A549 treated with DMSO at 1 μM for 4 hours (cell line): ENCODE results near the gene LAMA5. TPM values are rescaled to one million over a fixed set of nuclear protein-coding genes. Genes with fewer than 3 reads are reported as not detected.

ENCODE experiments used
- total RNA-seq: library from RNA; stranded (reverse); fragments of 200-300 nt; extraction: Qiagen RNA extraction; gene quantifications from 5 replicates; pipeline ENCODE4 v1.2.3, GENCODE V29; 2022; ENCODE audit warnings: low read depth

The LAMA5 gene
- total RNA-seq = 250 to 425 TPM (median 380 TPM) in 5 replicates

GRCh38 chr20:62367136-62367632 lies at the start of gene LAMA5:
LAMA5 (minus strand) TSS chr20:62367312; CDS start chr20:62367245, 67 bp downstream.

GRCh38 chr20:62407221-62407992 lies 40.3 kb upstream of the LAMA5 start, which contains the start of gene CABLES2:
CABLES2 (minus strand) TSS chr20:62407285; CDS start chr20:62407276, 9 bp downstream.

GRCh38 chr20:62386383-62387218 lies 19.5 kb upstream of the LAMA5 start, which contains the start of gene RPS21:
RPS21 (plus strand) TSS chr20:62387103; CDS start chr20:62387339, 236 bp downstream.

GRCh38 chr20:62302341-62303061 lies 64.6 kb downstream of the LAMA5 start, which contains the start of gene ADRM1:
ADRM1 (plus strand) TSS chr20:62302997; CDS start chr20:62303569, 572 bp downstream.

Other genes starting within 250 kb of the LAMA5 start
- gene LSM14B, start 244.8 kb downstream of the LAMA5 start, total RNA-seq = 21.9 to 27.5 TPM (median 25.9 TPM) in 5 replicates
- gene PSMA7, start 223.9 kb downstream of the LAMA5 start, total RNA-seq = 500 to 593 TPM (median 554 TPM) in 5 replicates
- 8.1 to 10.6 TPM (median 9.4 TPM) in 5 replicates for gene SS18L1, start 223.5 kb downstream of the LAMA5 start, total RNA-seq
- 37.3 to 39.4 TPM (median 38.0 TPM) in 5 replicates for gene MTG2, start 184.3 kb downstream of the LAMA5 start, total RNA-seq
- gene HRH3, start 147.0 kb downstream of the LAMA5 start, total RNA-seq = not detected in 5 replicates
- gene OSBPL2, start 128.8 kb downstream of the LAMA5 start, total RNA-seq = 17.9 to 22.3 TPM (median 18.9 TPM) in 5 replicates
- 153 to 195 TPM (median 170 TPM) in 5 replicates for gene ADRM1, start 64.3 kb downstream of the LAMA5 start, total RNA-seq
- 2,494 to 3,216 TPM (median 2,696 TPM) in 5 replicates for gene RPS21, start 19.8 kb upstream of the LAMA5 start, total RNA-seq
- 4.1 to 5.9 TPM (median 4.7 TPM) in 5 replicates for gene CABLES2, start 40.0 kb upstream of the LAMA5 start, total RNA-seq
- gene RBBP8NL, start 60.2 kb upstream of the LAMA5 start, total RNA-seq = 0.03 TPM in 1 of 5 replicates, not detected in the others
- 0.46 to 1.1 TPM (median 0.84 TPM) in 5 replicates for gene GATA5, start 108.7 kb upstream of the LAMA5 start, total RNA-seq